ENCODE data around the gene WSCD2.

WSCD2 gene

DNA sequence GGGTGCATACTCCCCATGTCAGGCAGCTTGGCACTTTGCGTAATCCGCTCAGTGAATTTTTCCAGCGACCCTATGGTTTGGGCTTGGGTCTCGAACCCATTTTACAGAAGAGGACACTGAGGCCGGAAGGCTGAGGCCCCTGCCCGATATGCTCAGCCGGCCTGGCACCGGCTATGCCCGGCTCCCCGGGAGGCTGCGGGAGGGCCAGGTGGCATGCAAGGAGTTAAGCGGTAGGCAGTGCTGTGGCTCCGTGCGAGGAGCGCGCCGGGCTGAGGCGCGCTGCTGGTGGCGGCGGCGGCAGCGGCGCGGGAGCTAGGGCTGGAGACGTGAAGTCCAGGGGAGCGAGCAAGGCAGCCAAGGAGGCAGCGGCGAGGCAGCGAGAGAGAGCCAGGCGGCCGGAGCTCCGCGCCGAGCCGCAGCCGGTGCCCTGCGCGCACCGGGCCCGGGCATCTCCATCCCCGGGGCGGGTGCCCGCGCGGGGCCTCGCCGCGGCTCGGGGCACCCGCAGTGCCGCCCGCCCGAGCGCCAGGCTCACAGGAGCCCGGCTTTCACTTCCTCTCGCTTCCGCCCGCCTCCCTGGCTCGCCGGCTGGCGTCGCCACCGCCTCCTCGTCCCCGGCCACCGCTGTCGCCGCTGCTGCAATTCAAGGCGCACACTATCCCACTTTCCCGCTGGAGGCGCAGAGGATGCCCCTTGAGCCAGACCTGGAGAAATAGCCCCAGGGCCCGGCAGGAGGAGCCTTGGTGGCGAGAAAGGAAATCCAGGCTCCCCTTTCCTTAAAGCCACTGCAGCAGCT lies at the start of gene WSCD2:
TSS of gene WSCD2 (plus strand) at position 272 of the 796 bp plus-strand sequence. CDS start 66,545 bp downstream, outside the sequence.
- DNase-seq: no peak

DNA sequence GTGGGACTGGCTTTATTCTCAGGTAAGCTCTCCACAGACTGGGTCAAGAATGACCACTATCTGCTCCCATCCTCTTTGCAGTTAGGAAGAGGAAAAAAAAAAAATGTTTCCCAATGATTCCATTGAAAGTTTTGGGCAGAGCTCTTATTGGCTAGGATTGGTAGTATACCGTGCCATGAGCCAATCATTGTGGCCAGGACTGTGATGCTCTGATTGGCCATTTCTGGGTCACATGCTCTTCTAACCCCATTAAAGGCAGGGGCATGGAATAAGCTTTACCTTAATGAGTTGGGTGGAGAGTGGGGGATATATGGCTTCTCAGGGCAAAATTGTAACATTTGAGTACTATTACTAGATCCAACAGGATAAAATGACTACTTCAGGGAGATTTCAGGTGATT lies 49.4 kb upstream of the WSCD2 start:
- DNase-seq: no peak

DNA sequence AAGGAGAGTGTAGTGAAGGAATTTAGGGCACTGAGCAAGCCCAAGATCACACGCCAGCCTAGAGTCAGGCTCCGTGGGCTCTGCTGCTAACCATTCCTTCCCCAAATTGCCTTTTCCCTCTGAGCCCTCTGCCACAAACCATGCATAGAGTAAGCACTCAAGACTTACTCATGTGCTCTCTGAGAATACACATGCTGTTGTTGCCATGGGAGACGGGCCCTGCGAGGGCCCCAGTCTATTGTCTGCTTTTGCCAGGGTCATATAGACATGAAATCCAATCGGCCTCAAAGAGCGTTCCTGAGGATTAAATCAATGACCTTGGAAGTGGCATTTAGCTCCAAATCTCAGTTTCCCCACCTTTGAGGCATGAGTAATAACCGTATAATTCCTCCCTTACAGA lies 48.7 kb upstream of the WSCD2 start:
- no peak for DNase-seq

DNA sequence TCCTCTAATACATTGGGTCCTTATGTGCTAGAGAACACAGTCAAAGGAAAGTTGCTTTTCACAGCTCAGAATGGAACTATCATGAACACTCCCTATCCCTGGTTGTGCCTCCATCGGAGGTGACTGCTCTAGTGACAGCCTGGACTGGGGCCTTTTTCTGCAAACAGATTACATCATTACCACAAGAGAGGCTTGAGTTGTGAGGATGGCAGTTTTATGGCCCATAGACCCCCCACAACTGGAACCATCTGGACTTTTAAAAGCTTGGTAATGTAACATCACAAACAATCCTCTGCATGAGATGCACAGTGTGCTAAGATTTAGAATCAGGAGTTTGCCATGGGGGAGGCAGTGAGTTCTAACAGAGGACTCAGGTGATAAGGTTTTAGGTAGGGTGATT lies 46.6 kb upstream of the WSCD2 start:
- DNase-seq: no peak

DNA sequence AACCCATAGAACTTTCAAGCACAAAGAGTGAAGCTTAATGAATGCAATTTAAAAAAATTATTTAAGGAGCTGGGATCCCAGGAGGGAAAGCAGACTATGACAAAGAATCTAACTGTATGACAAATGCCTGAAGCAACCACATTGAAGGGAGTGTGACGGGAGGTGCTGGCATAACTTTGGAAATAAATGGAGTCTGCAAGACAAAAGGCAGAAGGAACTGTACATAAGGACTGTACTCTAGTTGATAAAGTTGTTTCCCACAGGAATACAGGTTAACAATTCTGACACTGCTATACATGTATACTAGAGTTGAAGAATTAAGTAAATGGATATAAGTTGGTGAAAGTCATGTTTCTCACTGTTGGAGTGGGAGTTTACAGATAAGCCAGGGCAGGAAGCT lies 41.2 kb upstream of the WSCD2 start:
- DNase-seq: no peak

DNA sequence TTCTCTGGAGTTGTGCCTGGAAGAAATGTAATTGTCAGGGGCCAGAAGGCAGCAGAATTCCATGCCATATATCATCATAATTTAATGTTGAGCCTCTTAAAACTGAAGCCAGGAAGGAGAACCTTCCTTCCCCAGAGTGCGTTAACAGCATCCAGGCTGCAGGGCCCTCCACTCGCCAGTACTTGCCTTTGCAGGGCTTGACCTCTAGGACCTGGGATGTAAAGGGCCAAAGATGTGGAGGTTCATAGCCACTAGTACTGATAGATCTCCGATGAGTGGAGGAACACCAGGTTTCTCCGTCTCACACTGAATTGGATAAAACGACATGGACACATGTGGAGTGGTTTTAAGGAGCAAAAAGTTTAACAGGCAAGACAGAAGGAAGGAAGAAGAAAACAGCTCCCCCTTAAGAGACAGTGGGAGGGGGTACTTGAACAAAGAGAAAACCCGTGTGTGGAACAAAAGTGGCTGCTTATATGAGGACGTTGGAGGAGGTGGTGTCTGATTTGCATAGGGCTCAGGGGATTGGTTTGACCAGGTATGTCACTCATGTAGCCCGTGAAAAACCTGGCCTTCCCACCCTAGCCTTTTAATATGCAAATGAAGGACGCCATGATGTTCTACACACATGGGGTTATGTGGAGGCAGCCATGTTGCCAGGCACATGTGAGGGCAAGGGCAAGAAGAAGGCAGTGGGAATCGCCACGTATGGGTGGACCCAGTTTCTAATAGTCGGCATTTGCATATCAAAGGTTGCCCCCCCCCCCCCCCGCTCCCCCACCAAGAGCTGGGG lies 38.8 kb upstream of the WSCD2 start:
- no peak for DNase-seq

DNA sequence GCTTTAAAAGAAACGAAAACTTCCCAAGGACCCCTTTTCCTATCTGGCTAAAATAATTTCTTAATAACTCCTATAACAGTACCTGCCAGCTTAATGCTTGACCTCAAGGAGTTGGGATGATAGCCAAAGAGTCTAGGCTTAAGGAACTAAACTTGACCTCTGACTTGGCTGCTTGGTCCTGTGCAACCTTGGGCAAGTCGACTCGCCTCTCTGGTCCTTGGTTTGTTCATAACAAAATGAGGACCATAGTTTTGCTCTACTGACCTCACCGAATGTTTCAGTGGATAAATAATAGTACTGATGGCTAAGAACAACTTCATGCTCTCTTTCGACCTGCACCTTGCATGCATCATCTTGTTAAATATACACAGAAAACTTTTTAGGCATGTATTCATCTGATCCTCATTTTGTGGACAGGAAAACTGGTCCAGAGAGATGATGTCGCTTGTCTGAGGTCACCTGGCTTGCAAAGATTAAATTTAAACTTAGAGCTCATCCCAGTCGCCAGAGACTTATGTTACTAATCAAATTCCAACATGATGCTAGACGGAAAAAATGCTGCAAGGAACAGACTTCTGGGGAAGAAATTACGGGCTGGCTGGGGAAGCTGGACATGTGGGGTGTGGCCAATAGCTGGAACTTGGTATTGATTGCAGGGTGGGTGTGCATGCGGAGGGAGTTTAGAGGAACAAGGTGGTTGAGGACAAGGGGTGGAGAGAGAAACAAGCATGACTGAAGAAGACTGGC lies 38.0 kb upstream of the WSCD2 start:
- DNase-seq: no peak

DNA sequence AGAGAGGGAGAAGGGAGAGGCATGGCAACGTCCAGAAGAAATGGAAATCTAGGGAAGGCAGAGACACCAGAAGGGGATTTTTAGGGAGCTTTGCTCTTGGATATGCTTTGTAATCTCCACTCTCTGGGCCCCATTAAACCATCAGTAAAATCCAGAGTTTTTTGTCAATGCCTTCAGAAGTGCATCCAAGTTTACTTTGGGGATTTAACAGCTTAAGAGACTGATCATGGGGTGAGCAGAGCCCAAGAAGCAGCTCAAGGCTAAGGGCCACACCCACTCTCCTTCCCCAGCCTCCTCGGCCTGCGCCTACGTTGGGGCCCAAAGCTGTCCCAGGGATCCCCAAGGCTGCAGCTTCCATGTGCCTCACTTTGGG lies 37.4 kb upstream of the WSCD2 start:
- DNase-seq: no peak

- no peak for DNase-seq
These were observed 35.9 kb upstream of the WSCD2 start for GRCh38 chr12:108093209-108093608.

DNA sequence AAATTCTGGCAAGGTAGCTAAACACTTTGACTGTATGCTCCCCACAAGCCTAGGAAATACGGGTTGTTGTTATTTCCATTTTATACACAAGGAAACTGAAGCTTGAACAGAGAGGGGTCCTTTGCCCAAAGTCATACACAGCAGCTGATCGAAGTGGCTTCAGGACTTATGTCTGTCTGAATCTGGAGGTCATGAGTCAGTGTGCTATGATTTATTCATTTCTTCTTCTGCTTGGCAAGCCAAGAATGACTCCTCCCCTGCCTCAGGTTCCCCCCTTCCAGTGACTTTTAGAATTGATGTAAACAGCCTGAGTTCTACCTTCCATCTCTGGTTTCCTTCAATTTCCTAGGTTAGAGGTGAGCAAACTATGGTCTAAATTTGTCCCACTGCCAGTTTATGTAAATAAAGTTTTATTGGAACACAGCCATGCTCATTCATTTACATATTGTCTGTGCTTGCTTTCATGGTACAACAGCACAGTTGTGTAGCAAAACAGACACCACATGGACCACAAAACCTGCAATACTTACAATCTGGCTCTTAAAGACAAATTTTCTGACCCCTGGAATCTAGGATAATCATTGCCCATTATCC lies 34.9 kb upstream of the WSCD2 start:
- no peak for DNase-seq

DNA sequence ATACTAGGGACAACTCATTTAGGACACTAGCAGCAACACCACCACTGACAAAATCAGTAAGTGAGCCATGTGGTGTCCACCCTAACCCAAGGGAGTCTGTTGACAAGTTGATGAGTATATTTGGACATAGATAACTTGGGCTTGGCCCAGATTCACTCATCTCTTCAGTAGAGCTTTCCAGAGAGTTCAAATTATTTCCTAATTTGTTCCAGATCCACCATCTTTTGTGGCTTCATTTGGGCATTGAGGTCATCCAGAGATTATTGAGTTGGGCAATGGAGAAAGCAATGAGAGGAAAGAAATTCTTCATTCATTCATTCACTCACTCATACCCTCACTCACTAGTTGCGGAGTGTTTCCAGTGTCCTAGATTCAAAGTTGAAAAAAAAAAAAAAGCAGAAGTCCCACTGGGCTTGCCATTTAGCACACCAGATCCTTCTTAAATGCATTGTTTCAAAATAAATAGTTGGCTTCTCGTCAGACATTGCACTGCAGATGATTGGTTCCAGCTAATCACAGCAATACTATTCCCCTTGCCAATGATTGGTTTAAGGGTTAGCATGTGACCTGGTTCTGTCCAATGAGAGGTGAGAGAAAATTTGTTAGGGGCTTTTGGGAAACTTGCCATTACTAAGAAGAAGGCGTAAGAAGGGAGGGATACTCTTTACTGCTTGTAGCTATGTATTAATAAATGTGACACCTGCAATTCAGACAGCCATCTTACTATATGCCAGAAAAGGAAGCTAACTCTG lies 31.8 kb upstream of the WSCD2 start:
- no peak for DNase-seq

DNA sequence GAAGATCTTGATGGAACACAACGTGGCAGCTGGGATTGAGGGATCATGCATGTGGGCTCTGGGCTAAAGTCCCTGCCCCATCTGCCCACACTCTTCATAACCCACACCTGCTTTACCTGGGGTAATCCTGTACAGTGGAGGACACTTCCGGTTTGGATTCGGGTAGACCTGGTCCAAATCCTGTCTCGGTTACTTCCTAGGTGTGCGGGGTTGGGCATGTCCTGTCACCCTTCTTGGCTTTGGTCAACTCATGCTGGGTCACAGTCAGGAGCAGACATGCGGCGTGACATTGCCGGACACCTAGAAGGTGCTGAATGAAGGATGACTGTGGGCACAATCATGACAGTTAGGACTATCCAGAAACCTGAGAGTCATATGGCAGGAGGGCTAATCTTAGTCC lies 30.7 kb upstream of the WSCD2 start:
- DNase-seq: no peak

DNA sequence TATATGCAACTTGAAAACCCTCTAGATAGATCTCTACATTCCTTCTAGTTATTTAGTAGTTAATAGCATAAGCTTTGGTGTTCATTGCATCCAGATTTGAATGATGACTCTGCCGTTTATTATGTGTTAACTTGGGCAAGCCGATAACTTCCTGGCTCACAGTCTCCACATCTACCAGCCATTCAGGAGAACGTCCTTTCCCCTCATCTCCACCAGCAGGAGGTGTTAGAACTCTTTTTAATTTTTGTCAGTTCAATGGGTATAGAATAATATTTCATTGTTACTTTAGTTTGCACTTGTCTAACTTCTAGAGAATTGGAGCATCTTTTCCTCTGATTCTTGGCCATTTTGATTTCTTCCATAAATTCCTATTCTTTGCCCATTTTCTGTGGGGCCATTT lies 30.0 kb upstream of the WSCD2 start:
- DNase-seq: no peak

GRCh38 chr12:108099778-108100489 lies 29.2 kb upstream of the WSCD2 start:
- no peak for DNase-seq

GRCh38 chr12:108101605-108102175 lies 27.4 kb upstream of the WSCD2 start:
- DNase-seq: no peak

DNA sequence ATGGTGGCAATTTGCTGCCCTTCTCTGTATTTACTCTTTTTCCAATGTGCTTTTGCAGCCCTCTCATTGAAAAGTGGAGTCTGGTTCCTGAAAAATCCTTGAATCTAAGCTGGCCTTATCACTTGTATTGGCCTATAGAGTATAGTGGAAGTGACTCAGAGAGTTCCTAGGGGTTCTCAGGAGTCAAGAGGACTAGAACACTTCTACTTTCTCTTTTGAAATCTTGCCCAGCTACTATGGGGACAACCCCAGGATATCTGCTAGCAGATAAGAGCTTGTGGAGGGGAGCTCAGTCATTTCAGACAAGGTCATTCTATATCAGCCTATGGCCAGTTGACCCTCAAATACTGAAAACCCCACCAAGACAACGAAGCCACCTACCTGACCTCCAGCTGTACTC lies 26.7 kb upstream of the WSCD2 start:
- DNase-seq: no peak

DNA sequence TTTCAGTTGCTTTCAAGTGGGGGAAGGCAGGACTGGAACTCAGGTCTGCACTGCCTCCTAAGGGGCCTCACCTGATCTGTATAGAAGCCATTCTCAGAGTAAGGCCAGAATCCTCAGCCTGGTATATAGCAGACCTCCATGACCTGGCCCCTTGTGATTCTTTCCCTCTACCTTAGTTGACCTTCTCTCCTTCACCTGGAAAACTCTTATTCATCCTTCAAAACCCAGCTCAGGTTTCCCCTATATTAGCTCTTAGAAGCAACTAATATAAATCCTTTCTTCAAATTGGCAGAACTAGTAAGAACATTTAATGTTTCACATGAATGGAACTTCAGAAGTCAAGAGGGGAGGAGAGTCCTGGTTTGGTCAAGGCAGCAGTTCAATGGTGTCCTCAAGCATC lies 26.0 kb upstream of the WSCD2 start:
- no peak for DNase-seq

GRCh38 chr12:108103517-108103916 lies 25.6 kb upstream of the WSCD2 start:
- no peak for DNase-seq

GRCh38 chr12:108104657-108105056 lies 24.4 kb upstream of the WSCD2 start:
- DNase-seq: no peak

DNA sequence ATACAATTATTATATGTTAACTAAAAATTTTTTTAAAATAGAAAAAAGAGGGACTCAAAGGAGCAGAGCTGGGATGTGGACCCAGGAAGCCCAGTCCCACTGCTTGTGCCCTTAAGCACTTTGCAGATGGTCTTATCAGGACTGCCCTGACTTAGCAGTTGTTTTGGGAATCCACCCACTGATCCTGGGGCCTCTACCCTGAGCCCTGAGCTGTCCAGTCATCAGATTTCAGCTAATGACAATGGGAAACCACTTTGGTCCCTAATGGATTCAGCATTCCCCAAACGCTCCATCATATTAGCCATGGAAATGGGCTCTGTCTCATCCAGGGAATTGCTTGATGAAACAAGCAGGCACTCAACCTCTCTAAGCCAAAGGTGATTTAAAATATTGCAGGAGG lies 22.5 kb upstream of the WSCD2 start:
- DNase-seq: no peak

DNA sequence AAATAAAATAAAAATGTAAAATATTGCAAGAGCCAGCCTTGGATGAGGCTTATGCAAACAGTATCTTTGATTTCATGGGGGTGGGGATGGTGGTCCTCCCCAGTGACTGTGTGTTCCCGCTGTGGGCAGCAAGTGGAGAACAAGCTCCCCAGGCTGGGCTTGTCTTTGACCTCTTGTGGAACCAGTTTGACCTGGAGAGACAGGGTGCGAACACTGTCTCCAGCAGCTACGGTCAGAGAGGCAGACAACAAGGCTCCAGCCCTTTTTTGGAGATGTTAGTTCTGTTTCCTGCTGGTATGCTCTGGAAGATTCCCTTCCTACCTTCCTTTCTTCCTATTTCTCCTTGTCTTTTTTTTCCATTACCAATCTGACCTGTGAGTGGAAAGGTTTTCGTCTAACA lies 21.8 kb upstream of the WSCD2 start:
- DNase-seq: no peak

GRCh38 chr12:108109504-108109903 lies 19.6 kb upstream of the WSCD2 start:
- no peak for DNase-seq

Data from CD4-positive, alpha-beta T cell treated with Interferon gamma for 1 hour (primary cell).